NK-92 (cell line): ENCODE results near the gene KLHL11.

Experiments used
- DNase-seq: peaks from one replicate; lab custom pipeline; 2025; ENCODE audit not compliant: unreplicated experiment; lab: John Stamatoyannopoulos, UW

Gene KLHL11, protein sequence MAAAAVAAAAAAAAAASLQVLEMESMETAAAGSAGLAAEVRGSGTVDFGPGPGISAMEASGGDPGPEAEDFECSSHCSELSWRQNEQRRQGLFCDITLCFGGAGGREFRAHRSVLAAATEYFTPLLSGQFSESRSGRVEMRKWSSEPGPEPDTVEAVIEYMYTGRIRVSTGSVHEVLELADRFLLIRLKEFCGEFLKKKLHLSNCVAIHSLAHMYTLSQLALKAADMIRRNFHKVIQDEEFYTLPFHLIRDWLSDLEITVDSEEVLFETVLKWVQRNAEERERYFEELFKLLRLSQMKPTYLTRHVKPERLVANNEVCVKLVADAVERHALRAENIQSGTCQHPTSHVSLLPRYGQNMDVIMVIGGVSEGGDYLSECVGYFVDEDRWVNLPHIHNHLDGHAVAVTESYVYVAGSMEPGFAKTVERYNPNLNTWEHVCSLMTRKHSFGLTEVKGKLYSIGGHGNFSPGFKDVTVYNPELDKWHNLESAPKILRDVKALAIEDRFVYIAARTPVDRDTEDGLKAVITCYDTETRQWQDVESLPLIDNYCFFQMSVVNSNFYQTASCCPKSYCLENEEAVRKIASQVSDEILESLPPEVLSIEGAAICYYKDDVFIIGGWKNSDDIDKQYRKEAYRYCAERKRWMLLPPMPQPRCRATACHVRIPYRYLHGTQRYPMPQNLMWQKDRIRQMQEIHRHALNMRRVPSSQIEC

DNA sequence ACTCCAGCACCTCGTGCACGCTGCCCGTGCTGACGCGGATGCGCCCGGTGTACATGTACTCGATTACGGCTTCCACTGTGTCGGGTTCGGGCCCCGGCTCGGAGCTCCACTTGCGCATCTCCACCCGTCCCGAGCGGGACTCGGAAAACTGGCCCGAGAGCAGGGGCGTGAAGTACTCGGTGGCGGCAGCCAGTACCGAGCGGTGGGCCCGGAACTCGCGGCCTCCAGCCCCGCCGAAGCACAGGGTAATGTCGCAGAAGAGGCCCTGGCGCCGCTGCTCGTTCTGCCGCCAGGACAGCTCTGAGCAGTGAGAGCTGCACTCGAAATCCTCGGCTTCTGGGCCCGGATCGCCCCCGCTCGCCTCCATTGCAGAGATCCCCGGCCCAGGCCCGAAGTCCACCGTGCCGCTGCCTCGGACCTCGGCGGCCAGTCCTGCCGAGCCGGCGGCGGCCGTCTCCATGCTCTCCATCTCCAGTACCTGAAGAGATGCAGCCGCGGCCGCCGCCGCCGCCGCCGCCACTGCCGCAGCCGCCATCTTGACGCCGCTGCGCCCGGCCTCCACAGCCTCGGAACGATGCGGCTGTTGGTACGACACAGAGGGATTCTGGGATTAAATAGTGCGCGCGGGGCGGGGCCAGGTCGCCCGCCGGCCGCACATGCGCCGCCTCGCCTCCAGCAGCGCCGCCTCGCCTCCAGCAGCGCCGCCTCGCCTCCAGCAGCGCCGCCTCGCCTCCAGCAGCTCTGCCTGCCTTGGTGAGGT is at the start of gene KLHL11:
KLHL11 (minus strand) TSS at position 588 of the 760 bp plus-strand sequence; CDS start at position 535, 53 bp downstream.
- DNase-seq = no peak

DNA sequence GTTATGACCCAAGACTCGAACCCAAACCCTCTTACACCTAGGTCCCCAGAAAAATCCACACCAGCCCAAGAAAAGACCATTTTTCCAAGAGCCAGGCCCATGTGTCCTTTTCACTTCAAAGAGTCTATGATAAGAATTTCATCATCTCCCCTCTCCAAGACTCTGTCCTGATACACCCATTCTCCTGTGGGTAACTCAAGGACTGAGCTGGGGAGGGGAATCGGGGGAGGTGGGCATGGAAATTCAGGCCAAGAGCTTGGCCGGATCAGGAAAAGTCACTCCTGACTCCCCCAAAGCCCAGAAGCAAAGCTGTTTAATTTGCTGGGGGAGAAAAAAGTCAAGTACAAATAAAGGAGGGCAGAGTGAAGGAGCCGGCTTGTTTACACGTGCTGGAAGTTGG is 49.8 kb upstream of the KLHL11 start:
- DNase-seq = no peak

DNA sequence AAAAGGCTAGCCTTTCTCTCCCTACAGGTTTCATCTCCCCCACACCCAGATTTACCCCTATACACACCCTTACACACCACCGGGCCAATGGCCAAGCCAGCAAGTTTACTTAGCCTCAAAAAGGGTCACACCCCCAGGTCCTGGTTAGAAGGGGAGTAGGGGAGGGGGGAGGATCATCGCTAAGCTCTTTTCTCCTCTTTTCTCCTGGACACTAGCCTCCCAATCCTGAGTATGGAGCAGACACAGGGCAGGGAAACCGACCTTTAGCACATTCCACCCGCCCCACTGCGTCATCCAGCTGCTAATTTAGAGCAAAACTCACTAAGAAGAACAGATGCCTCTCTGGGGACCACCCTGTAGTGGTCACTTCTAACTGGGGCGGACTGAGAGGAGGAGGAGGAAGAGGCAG is 49.1 kb upstream of the KLHL11 start:
- no peak for DNase-seq

DNA sequence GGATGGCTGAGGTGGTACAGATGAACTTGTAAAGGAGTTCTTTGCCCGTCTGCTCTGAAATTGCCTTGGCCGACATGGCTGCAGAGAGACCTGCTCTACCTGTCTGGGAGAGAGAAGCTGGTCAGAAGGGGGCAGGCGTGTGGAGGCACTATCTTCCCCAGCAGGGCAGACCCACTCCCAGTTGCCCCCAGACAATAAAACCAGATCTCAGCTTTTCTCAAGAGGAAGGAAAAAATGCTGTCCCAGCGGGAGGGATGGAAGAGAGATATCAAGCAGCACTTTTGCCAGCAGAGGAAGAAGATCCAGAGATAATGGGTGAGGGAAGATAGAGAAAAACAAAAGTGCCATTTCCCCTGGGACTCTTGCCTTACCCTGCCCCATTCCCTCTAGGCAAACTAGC is 48.6 kb upstream of the KLHL11 start:
- DNase-seq = no peak

DNA sequence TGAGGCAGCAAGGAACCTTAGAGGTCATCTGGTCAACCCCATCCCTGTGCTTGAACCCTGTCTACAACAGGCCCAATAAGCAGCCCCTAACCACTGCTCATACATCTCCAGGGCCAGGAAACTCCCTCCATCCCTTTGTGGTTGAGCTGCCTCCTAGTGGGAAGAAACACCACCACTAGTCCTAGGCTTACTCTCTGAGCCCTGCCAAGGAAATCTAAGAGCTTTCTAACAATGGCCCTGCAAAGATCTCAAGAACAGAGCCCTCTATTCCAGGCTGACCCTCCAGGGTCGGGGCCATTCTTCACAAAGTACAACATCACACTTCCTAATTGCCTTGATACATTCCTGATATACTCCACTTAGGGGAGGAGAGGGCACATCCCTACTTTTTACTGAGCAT is 47.7 kb upstream of the KLHL11 start:
- DNase-seq = no peak

DNA sequence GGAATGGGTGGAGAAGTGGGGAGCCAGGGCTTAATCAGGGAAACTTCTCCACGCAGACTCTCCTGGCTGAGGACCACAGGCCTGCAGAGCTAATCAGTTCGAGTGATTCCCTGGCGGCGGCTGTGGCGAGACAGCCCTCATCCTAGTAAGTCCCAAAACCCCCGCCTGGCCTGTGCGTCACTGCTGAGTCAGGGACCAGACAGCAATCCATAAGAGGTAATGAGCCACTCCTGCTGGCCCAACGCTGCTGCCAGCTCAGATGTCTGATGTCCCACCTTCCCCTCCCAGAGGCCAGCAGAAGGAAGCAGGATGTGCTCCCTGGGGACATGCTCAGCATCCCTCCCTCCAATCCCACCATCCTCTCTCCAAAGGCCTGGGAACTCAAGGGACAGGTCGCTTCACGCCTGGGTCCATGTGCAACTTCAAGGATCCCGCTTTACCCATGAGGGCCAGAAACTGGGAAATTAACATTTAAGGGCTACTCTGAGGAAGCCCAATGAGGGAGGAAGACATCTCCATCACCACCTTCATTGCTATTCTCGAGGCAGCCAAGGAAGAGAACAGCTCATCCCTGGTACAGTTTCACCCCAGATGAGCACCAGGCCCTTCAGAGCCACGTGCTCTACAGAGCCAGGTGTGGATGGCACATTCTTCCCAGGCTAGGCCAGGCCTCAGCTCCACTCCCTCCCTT is 45.6 kb upstream of the KLHL11 start:
- no peak for DNase-seq

DNA sequence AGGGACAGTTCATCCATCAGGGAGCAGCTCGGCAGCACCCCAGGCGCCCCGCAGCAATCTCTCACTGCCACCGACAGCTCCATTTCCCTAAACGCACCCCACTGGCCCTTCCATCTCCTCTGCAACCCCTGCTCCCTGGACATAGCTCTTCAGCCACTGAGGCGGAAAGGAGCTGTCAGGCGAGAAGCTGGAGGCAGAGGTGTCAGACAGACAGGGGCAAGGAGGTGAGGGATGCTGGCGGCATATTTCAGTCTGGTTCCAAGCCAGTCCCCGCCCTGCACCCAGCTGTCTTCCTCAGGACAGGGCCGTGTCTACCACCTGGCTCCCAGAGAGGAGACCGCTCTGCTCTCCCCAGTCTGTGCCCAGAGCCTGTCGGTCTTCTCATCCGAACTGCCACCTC is 43.9 kb upstream of the KLHL11 start:
- DNase-seq = no peak

DNA sequence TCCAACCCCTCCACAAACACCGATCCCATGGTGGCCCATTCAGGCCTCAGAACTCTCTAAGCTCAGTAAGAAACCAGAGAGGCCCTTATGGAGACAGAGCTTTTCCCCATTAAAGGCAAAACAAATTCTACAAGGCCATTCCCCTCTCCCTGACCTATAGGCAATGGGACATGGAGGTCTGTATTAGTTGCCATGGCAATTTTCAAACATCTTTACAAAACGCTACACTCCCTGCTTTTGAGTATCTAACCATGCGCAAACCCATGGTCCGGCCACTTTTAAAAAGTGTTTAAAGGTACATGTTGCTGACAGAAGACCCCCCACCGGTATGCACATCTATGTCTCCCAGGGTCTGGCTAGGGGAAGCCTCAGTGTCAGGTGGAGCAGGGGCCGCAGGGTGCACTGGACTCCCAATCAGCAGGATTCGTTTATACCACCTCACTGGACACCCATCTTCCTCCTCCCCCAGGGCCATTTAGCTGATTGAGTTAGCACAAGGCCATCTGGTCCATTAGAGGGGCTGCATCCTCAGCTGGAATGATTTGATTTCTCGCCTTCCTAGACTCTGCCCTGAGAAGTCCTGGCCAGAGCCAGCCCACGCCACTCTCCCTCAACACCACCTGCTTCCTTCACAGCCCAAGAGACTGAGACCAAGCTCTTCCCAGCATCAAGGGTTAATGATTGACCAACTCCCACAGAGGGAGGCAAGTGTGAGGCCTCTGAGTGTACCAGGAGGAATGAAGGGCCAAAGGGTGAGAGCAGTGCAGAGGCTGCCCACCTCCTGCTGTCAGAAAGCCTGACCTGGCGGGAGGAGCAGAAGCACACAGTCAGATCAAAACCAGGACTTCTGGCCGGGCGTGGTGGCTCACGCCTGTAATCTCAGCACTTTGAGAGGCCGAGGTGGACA is 42.7 kb upstream of the KLHL11 start:
- no peak for DNase-seq

DNA sequence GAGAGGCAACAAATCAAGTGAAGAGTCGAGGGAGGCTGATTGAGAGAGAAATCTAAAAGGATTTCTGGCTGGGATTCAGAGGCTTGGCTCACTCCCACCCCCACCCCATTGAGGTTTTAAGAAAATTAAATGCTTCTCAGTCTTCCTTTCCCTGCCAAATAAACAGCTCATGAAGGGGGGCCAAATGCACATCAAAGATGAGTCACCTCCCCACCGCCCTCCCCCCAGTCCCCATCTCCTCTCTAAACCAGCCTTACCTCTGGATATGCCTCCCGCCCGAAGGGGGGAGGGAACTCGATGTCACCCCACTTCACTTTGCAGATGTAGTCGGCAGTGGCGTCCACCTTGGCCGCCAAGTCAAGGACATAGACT is 41.9 kb upstream of the KLHL11 start:
- DNase-seq = no peak

DNA sequence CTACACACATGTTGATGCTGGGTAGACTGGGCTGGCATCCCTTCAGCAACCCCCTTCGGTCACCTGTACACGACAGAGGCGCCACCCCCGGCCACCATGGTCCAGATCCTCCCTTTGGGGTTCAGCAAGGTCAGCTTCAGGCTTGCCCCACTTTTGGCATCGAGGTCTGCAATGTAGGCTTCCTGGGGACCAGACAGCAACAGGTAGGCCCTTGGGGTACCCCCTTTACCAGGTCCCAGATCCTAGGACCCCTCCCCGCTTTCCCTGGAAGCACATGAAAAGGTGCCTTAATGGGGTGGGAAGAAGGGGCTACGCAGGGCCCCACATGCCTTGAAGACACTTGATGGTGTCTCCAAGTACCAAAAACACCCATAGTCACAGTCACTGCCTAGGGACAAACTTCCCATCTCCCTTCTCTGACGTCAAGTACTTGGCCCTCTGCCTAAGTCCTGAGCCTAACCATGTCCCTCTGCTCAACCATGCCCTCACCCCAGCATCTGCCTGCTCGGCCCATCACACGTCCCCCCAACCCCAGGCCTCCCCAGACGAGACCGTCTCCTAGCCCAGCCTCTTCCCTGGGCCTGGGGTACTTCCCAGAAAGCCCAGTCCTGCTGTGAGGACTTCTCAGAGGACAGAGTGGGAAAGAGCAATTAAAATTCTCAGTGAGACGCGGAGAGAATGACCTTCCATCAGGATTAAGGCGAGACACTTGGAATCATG is 41.4 kb upstream of the KLHL11 start:
- DNase-seq = no peak

DNA sequence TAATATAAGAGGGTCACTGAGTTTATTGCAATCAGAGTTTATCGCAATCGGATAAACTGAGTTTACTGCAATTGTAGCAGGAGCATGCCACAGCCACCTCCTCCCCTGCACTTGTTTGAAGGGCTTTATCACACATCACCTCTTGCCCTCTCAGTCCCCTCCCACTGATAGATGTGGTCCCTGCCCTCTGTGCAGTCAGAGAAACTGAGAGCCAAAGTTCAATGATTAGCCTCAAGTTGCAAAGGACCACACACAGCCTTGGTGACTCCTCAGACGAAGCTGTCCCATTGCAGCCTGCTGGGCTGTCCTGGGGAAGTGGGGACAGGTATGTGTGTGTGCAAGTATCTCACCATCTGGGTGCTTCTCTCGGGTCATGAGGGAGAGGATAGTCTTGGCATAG is 39.9 kb upstream of the KLHL11 start:
- DNase-seq = no peak

DNA sequence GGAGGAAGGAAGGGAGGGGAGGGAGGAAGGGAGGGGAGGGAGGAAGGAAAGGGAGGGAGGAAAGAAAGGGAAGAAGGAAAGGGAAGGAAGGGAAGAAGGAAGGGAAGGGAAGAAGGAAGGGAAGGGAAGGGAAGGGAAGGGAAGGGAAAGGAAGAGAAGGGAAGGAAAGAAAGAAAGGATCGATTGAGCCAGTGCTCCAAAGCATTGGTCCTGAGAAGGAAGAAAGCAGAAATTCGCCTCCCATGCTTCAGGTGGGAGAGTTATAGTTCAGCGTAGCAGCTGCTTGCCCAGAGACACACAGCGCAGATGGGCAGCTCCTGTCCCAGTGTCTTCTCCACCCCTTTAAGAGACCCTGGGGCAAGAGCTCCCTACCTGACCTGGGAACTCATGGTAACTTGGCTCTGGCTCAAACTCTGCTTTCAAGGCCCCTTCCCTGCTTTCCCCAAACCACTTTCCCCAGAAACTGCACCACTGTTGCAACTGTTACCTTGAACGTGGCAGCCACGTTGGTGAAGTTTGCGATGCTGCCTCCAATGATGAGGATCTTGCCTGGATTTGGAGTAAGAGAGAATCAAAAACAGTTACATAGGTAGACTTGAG is 39.1 kb upstream of the KLHL11 start:
- DNase-seq = no peak

DNA sequence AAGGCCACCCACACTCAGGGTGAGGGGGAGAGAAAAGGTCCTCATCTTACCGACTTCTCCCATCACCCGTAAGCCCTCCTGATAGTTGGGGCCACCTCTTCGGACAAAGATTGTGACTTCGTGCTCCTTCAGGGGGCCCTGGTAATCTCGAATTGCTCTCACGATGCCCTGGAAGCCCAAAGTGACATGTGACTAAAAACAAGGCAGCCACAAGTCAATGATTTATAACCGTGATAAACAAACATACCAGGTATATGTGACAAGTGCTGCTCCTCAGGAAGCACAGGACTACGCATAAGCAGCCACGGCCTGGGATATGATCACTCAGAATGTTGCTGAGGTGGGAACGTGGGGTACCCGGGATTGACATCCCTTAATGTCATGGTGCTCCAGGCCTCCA is 36.4 kb upstream of the KLHL11 start:
- no peak for DNase-seq

DNA sequence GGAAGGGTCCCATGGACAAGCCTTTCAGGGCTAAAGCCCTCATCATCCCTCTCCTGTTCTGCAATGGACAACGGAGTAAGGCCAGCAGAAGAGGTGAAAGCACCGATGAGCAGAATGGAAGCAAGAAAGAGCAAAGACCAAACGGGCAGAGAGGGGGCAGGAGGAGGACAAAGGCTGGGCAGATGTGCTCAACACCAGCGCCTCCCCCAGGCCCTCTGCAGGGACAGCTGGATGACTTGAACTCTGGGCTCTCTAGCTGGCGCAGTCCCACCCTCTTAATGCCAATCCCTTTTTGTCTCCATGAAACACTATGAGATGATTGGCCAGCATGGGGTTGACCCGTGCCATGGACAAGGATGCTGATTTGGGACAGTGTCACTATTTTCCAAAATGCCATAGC is 31.5 kb upstream of the KLHL11 start:
- DNase-seq = no peak

DNA sequence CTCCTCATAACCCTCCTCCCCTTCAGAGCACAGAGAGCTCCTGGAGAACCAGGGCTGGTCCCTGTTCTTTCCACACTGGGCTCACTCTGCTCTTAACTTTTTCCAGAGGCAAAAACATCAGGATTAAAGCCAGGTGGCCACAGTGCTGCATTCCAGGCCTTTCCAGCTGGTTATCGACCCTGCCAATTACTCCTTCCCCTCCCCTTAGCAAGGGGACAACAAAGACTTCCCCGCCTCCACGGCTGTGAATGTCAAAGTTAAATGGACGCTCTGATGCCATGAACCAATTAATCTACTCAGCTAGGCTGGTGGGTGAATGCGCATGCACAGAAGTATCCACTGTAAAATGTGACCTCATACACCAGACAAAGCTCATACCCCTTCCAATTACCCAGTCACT is 30.4 kb upstream of the KLHL11 start:
- no peak for DNase-seq

DNA sequence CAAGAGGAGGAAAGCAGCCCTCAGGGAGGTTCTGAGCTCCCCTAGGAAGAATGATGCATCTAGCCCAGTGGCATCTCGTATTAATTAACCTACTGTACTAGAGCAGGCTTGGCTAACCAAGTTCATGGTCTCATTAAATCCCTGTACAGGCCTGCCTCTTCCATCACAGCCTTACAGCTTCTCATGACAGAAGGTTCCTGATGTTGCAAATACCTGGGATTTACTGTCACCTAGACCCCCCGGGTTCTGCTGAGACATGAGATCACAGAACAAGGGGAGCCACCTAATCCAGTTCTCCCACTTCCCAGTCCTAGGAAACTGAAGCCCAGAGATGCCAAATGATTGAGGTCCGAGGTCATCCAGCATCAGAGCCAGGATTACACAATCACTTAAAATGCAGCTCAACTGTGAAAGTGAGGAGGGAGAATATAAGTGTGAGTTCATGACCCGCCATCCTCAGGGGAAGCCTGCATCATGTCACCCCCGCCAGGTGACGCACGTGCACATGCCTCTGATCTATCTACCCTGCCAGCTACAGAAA is 29.6 kb upstream of the KLHL11 start:
- DNase-seq = no peak

DNA sequence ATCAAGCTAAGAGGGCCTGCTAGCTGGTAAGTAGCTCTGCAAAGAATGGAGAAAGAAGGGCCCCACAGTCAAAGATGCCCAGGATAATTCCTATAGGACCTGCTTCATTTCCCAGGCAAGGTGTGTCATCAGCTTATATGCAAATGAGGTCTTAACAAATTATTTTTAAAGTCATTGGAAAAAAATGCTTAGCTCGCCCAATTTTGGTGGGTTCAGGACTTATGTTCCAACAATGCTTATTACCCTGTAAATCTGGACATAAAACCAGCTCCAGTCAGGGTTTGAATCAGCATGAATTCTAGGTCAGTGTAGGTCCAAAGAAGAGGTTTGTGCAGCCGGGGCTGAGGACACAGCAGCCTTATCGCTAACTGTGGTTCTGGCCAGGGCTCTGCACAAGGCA is 28.2 kb upstream of the KLHL11 start:
- DNase-seq = no peak

DNA sequence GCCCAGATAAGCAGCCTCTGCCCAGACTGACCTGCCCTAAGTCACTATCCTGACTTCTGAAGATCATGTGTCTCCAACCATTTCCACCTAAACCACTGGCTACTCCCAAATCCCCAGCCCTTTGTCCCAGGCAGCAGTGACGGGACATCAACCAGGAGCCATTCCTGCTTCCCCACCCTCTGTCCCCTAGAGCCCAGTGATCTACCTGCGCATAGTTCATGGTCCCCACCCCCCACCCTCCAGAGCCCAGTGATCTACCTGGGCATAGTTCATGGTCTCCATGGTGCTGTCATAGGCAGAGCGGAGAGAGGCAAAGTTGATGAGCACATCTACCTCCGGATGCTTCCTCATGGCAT is 26.8 kb upstream of the KLHL11 start:
- DNase-seq = no peak
